ENCODE measurements around the gene KDM2B.

DNA sequence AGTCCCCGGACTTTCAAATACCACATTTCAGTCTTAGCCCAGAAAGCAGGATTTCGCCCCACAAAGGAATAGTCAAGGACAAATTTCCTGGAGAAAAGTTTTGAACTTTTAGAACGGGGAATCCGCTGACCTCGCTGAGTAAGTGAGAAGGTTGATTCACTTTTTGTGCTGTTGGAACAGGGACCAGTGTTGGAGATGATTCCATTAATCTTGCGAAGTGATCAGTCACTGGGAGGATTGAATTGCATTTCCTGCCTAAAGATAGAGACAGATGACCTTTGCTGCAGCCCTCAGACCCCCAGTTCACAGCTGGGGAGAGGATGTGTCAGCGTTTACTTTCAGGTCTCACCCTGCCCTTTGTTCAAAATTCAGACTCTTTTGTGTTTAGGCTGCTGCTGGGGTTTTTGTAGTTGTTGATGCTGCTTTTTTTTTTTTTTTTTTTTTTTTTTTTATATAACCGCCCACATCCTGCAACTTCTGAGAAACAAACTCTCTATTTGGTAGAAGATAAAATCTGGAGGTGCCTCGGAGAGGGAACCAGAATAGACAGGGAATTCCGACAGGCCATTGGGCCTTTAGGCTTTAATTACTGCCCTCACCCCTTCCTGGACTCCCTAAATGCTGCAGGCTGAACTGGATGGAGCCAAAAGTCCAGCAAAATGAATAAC is 9.8 kb upstream of the KDM2B start:
- TF ChIP-seq, protein P1, sequence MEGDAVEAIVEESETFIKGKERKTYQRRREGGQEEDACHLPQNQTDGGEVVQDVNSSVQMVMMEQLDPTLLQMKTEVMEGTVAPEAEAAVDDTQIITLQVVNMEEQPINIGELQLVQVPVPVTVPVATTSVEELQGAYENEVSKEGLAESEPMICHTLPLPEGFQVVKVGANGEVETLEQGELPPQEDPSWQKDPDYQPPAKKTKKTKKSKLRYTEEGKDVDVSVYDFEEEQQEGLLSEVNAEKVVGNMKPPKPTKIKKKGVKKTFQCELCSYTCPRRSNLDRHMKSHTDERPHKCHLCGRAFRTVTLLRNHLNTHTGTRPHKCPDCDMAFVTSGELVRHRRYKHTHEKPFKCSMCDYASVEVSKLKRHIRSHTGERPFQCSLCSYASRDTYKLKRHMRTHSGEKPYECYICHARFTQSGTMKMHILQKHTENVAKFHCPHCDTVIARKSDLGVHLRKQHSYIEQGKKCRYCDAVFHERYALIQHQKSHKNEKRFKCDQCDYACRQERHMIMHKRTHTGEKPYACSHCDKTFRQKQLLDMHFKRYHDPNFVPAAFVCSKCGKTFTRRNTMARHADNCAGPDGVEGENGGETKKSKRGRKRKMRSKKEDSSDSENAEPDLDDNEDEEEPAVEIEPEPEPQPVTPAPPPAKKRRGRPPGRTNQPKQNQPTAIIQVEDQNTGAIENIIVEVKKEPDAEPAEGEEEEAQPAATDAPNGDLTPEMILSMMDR (conservative IDR thresholded peaks at IDR 0.05) = no peak
- TF ChIP-seq ZFX (IDR thresholded peaks at IDR 0.05) = no peak
